Lower leg skin (tissue), 3 donors: ENCODE results near the gene MATCAP1.

Experiments
- CTCF ChIP-seq, 3 donors: fragments of 450-650 bp; IDR thresholded peaks; one replicate each; pipeline ENCODE4 v1.5.1; 2016; ENCODE audit warnings: antibody characterized with exemption in 3 of 3, mild to moderate bottlenecking in 3 of 3, moderate library complexity in 2 of 3
- POLR2A ChIP-seq, 2 donors: fragments of 450-650 bp; IDR thresholded peaks; one replicate each; pipeline ENCODE4 v1.6.1; 2016 to 2017; ENCODE audit warnings: antibody characterized with exemption in 2 of 2, mild to moderate bottlenecking in 1 of 2, moderate library complexity in 1 of 2

GRCh38 chr16:67150047-67150832 is 33.5 kb downstream of the MATCAP1 start:
- TF ChIP-seq CTCF (IDR thresholded peaks at IDR 0.05) (no peak), POLR2A (IDR thresholded peaks at IDR 0.05) (no peak)
